Osteoblast (primary cell): Measurements from ENCODE around the gene ASB7. TPM values are rescaled to one million over a fixed set of nuclear protein-coding genes. Genes with fewer than 3 reads are reported as not detected.

Experiments
- DNase-seq: peaks from one replicate; pipeline ENCODE4 v3.0.0; 2011; ENCODE audit warnings: low spot score, mixed read lengths; ENCODE audit not compliant: insufficient read length; ENCODE audit errors: missing footprints
- H2AFZ ChIP-seq: 2 replicates; pipeline ENCODE4 v1.6.0; 2011; ENCODE audit warnings: mild to moderate bottlenecking, low read length
- H3K27ac ChIP-seq: 2 replicates; pipeline ENCODE4 v1.5.1; 2011; ENCODE audit warnings: mild to moderate bottlenecking, low read depth, low read length, moderate library complexity
- H3K27me3 ChIP-seq: 2 replicates; pipeline ENCODE4 v1.6.0; 2012; ENCODE audit warnings: mild to moderate bottlenecking, control low read depth, inconsistent platforms, low read length, moderate library complexity; ENCODE audit not compliant: insufficient read depth
- H3K36me3 ChIP-seq: 2 replicates; pipeline ENCODE4 v1.5.1; 2011; ENCODE audit warnings: mild to moderate bottlenecking, low read length, control low read depth, moderate library complexity; ENCODE audit not compliant: insufficient read depth
- H3K4me1 ChIP-seq: 2 replicates; pipeline ENCODE4 v1.5.1; 2011; ENCODE audit warnings: mild to moderate bottlenecking, low read length, control low read depth, moderate library complexity; ENCODE audit not compliant: insufficient read depth
- H3K4me2 ChIP-seq: 2 replicates; pipeline ENCODE4 v1.6.0; 2011; ENCODE audit warnings: mild to moderate bottlenecking, low read length; ENCODE audit not compliant: insufficient read depth
- H3K4me3 ChIP-seq: fragments of 200-600 bp; sonication (generic); 3 replicates; pipeline ENCODE4 v1.5.1; 2012; ENCODE audit warnings: mild to moderate bottlenecking, low read length, inconsistent platforms; ENCODE audit not compliant: insufficient read depth
- H3K79me2 ChIP-seq: 2 replicates; pipeline ENCODE4 v1.6.0; 2012; ENCODE audit warnings: mild to moderate bottlenecking, low read length, control low read depth, inconsistent platforms; ENCODE audit not compliant: insufficient read depth
- H3K9me3 ChIP-seq: 2 replicates; pipeline ENCODE4 v1.5.1; 2011; ENCODE audit warnings: low read depth, low read length, control low read depth
- H4K20me1 ChIP-seq: 2 replicates; pipeline ENCODE4 v1.6.0; 2012; ENCODE audit warnings: mild to moderate bottlenecking, low read length, control low read depth; ENCODE audit not compliant: insufficient read depth
- CTCF ChIP-seq: IDR thresholded peaks from 2 replicates; pipeline ENCODE4 v1.5.1; 2011; ENCODE audit warnings: mild to moderate bottlenecking, low read depth, low read length, moderate library complexity; ENCODE audit errors: extremely low read depth
- total RNA-seq: library from RNA; depleted of rRNA; stranded (reverse); fragments of >200 nt; gene quantifications from 2 replicates; pipeline ENCODE4 v1.2.3, GENCODE V29; 2012

The ASB7 gene
- total RNA-seq, 1 donor, result 18.1 TPM

GRCh38 chr15:100614336-100614735 lies 11.9 kb downstream of the ASB7 start:
- Histone ChIP-seq H4K20me1 (peaks cover 3% of the 10 kb centered on the region), H3K4me2 (no peak overlapping the region), H3K36me3 (peaks cover 27% of the 10 kb centered on the region), H3K4me1 (no peaks in the 10 kb centered on the region), H3K27ac (no peak overlapping the region), H3K27me3 (no peaks in the 10 kb centered on the region), H3K9me3 (no peaks in the 10 kb centered on the region), H2AFZ (no peak overlapping the region), H3K4me3 (no peak overlapping the region), H3K79me2 (peaks cover 11% of the 10 kb centered on the region)
- no peak for DNase-seq
- TF ChIP-seq CTCF, result no peak

- H4K20me1 ChIP-seq, result peaks cover 3% of the 10 kb centered on the region
- H3K27me3 ChIP-seq, result no peaks in the 10 kb centered on the region
- peaks cover 27% of the 10 kb centered on the region for H3K36me3 ChIP-seq
- H3K9me3 ChIP-seq, result no peaks in the 10 kb centered on the region
- no peak overlapping the region for H2AFZ ChIP-seq
- TF ChIP-seq CTCF, result no peak
- H3K4me1 ChIP-seq, result no peaks in the 10 kb centered on the region
- no peak overlapping the region for H3K4me2 ChIP-seq
- no peak for DNase-seq
- H3K4me3 ChIP-seq, result no peak overlapping the region
- H3K27ac ChIP-seq, result no peak overlapping the region
- H3K79me2 ChIP-seq, result peaks cover 11% of the 10 kb centered on the region
Observed at GRCh38 chr15:100614918-100615317, 12.5 kb downstream of the ASB7 start.

- Histone ChIP-seq H3K79me2 (peaks cover 11% of the 10 kb centered on the region), H4K20me1 (peaks cover 3% of the 10 kb centered on the region), H2AFZ (no peak overlapping the region), H3K4me3 (no peak overlapping the region), H3K27me3 (no peaks in the 10 kb centered on the region), H3K4me2 (no peak overlapping the region), H3K36me3 (peaks cover 23% of the 10 kb centered on the region), H3K9me3 (no peaks in the 10 kb centered on the region), H3K27ac (no peak overlapping the region), H3K4me1 (no peaks in the 10 kb centered on the region)
- no peak for DNase-seq
- no peak for TF ChIP-seq CTCF
Observed at GRCh38 chr15:100615801-100616200, 13.4 kb downstream of the ASB7 start.

GRCh38 chr15:100616700-100617099 lies 14.3 kb downstream of the ASB7 start:
- peaks cover 3% of the 10 kb centered on the region for H4K20me1 ChIP-seq
- H3K4me1 ChIP-seq, result no peaks in the 10 kb centered on the region
- H3K9me3 ChIP-seq, result no peaks in the 10 kb centered on the region
- H3K27ac ChIP-seq, result no peak overlapping the region
- no peak for DNase-seq
- TF ChIP-seq CTCF, result no peak
- peaks cover 11% of the 10 kb centered on the region for H3K79me2 ChIP-seq
- H3K36me3 ChIP-seq, result peaks cover 18% of the 10 kb centered on the region
- H3K4me3 ChIP-seq, result no peak overlapping the region
- no peaks in the 10 kb centered on the region for H3K27me3 ChIP-seq
- no peak overlapping the region for H2AFZ ChIP-seq
- H3K4me2 ChIP-seq, result no peak overlapping the region
